Hepatocyte (in vitro differentiated cells): ENCODE data around the gene IRS2. TPM values are rescaled to one million over a fixed set of nuclear protein-coding genes. Genes with fewer than 3 reads are reported as not detected.

Source experiments
- DNase-seq: peaks from one replicate; pipeline ENCODE4 v3.0.0-alpha.2; 2016; ENCODE audit warnings: low spot score
- H2AFZ ChIP-seq: fragments of 200-600 bp; sonication (generic); 2 replicates; pipeline ENCODE4 v1.6.0; 2016; ENCODE audit warnings: antibody characterized with exemption, mild to moderate bottlenecking
- H3K27ac ChIP-seq: fragments of 200-600 bp; sonication (generic); 2 replicates; pipeline ENCODE4 v1.5.1; 2016; ENCODE audit warnings: mild to moderate bottlenecking
- H3K27me3 ChIP-seq: fragments of 200-600 bp; sonication (generic); 2 replicates; pipeline ENCODE4 v1.6.1; 2016
- H3K36me3 ChIP-seq: fragments of 200-600 bp; sonication (generic); replicated peaks from 2 replicates; pipeline ENCODE4 v1.5.1; 2016; ENCODE audit warnings: low read depth; ENCODE audit not compliant: insufficient read depth
- H3K4me1 ChIP-seq: fragments of 200-600 bp; sonication (generic); 2 replicates; pipeline ENCODE4 v1.5.1; 2016; ENCODE audit warnings: mild to moderate bottlenecking, moderate library complexity; ENCODE audit not compliant: insufficient read depth
- H3K4me2 ChIP-seq: fragments of 200-600 bp; sonication (generic); 2 replicates; pipeline ENCODE4 v1.6.0; 2016
- H3K4me3 ChIP-seq: fragments of 200-600 bp; sonication (generic); 2 replicates; pipeline ENCODE4 v1.5.1; 2016; ENCODE audit warnings: mild to moderate bottlenecking
- H3K79me2 ChIP-seq: fragments of 200-600 bp; sonication (generic); 2 replicates; pipeline ENCODE4 v1.6.0; 2017; ENCODE audit warnings: mild to moderate bottlenecking
- H3K9me2 ChIP-seq: fragments of 200-600 bp; sonication (generic); replicated peaks from 2 replicates; pipeline ENCODE4 v1.6.0; 2017; ENCODE audit warnings: mild to moderate bottlenecking; ENCODE audit not compliant: insufficient read depth
- H3K9me3 ChIP-seq: fragments of 200-600 bp; sonication (generic); 2 replicates; pipeline ENCODE4 v1.5.1; 2016; ENCODE audit warnings: low read depth, mild to moderate bottlenecking
- H4K20me1 ChIP-seq: fragments of 200-600 bp; sonication (generic); 2 replicates; pipeline ENCODE4 v1.6.0; 2016; ENCODE audit warnings: mild to moderate bottlenecking; ENCODE audit not compliant: insufficient read depth, poor library complexity, severe bottlenecking
- EZH2 ChIP-seq: fragments of 200-600 bp; sonication (generic); IDR thresholded peaks from 2 replicates; pipeline ENCODE4 v1.6.1; 2016; ENCODE audit warnings: antibody characterized with exemption, mild to moderate bottlenecking, borderline replicate concordance
- EZH2phosphoT487 ChIP-seq: fragments of 200-600 bp; sonication (generic); IDR thresholded peaks from one replicate; pipeline ENCODE4 v1.6.1; 2018; ENCODE audit warnings: antibody characterized with exemption, mild to moderate bottlenecking, low read depth, moderate library complexity; ENCODE audit not compliant: unreplicated experiment, severe bottlenecking
- WGBS: methylation state at CpG from one replicate; pipeline ENCODE4 v1.1.6; 2016; ENCODE audit warnings: low lambda C conversion rate; ENCODE audit errors: missing lambda C conversion rate; 5-methylcytosine and 5-hydroxymethylcytosine counted together
- polyA plus RNA-seq: library from polyadenylated mRNA; unstranded; fragments of >200 nt; fragmentation: Nextera tagmentation; extraction: Ambion mirVana; gene quantifications from 2 replicates; pipeline ENCODE4 v1.2.1, GENCODE V29; 2016
- total RNA-seq: library from RNA; depleted of rRNA; stranded (reverse); fragments of >200 nt; gene quantifications from 2 replicates; pipeline ENCODE4 v1.2.3, GENCODE V29; 2014
- TF ChIP-seq, protein P1 (sequence below): fragments of 200-600 bp; sonication (generic); IDR thresholded peaks from 2 replicates; pipeline ENCODE4 v1.5.1; 2016; ENCODE audit warnings: antibody characterized with exemption, mild to moderate bottlenecking; ENCODE audit not compliant: poor library complexity

IRS2 gene
- total and polyA plus RNA-seq, 2 experiments from 2014 or later: 19.4 to 26.4 TPM

DNA sequence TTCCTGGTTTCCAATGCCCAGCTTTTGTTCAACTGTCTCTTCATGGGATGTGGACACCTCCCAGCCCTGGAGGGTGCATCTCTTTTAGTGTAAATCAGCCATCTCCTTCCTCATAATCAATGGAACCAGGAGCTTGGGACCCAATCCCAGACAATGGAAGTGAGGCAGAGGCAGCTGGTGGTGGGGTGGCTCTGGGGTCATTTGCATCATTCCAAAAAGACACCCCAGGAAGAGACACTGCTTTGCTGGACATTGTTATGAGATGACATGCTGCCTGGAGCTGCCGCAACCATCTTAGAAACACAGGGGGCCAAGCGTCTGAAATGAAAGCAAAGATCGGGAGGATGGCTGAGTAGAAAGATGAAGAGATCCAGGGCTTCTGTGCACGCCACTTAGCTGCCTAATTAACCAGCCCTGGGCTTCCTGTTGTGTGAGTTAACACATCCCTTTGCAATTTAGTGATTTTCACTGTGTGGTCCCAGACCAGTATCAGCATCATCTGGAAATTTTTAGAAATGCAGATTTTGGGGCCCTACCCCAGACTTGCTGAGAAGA lies 36.1 kb downstream of the IRS2 start:
- TF ChIP-seq EZH2phosphoT487: no peak
- no peak for TF ChIP-seq EZH2
- TF ChIP-seq, protein P1, sequence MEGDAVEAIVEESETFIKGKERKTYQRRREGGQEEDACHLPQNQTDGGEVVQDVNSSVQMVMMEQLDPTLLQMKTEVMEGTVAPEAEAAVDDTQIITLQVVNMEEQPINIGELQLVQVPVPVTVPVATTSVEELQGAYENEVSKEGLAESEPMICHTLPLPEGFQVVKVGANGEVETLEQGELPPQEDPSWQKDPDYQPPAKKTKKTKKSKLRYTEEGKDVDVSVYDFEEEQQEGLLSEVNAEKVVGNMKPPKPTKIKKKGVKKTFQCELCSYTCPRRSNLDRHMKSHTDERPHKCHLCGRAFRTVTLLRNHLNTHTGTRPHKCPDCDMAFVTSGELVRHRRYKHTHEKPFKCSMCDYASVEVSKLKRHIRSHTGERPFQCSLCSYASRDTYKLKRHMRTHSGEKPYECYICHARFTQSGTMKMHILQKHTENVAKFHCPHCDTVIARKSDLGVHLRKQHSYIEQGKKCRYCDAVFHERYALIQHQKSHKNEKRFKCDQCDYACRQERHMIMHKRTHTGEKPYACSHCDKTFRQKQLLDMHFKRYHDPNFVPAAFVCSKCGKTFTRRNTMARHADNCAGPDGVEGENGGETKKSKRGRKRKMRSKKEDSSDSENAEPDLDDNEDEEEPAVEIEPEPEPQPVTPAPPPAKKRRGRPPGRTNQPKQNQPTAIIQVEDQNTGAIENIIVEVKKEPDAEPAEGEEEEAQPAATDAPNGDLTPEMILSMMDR: no peak
- Histone ChIP-seq H3K27me3 (no peaks in the 10 kb centered on the region), H4K20me1 (peaks cover under 1% of the 10 kb centered on the region), H3K36me3 (peaks cover 4% of the 10 kb centered on the region), H3K4me1 (no peaks in the 10 kb centered on the region), H3K4me3 (no peak overlapping the region), H3K79me2 (no peaks in the 10 kb centered on the region), H3K27ac (no peak overlapping the region), H2AFZ (no peak overlapping the region), H3K9me3 (no peaks in the 10 kb centered on the region), H3K9me2 (no peaks in the 10 kb centered on the region), H3K4me2 (no peak overlapping the region)
- WGBS: 78% methylated on average over 4 of the region's 4 CpGs
- no peak for DNase-seq

DNA sequence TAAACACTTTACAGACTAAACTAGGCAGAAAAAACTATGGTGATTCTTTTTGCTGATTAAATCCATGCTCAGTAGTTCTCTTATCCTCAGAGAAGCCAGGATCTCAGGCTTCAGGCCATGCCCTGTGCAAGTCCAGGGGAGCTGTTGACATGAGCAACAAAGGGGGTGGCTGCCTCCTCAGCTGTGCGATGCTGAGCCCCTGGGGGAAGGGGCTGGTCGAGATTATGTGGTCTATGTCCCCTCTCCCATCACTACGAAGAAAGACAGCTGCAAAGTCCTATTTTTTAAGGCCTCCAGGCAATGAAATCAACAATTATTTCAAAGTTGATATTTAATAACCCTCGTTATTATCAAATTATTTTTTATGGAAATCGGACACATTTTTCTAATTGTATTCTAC lies 37.0 kb downstream of the IRS2 start:
- no peaks in the 10 kb centered on the region for H3K9me3 ChIP-seq

GRCh38 chr13:109748677-109749076 lies 37.7 kb downstream of the IRS2 start:
- Histone ChIP-seq H3K4me1 (peaks cover 10% of the 10 kb centered on the region), H4K20me1 (no peaks in the 10 kb centered on the region), H3K36me3 (peaks cover 4% of the 10 kb centered on the region), H3K27ac (no peak overlapping the region), H2AFZ (no peak overlapping the region), H3K27me3 (no peaks in the 10 kb centered on the region), H3K4me3 (no peak overlapping the region), H3K9me3 (no peaks in the 10 kb centered on the region), H3K9me2 (no peaks in the 10 kb centered on the region), H3K4me2 (no peak overlapping the region), H3K79me2 (no peaks in the 10 kb centered on the region)
- DNase-seq: no peak
- WGBS: 48% methylated on average over 2 of the region's 2 CpGs
- TF ChIP-seq EZH2: no peak

More for the DNA sequence above, 37.0 kb downstream of the IRS2 start:
- Histone ChIP-seq H3K79me2 (no peaks in the 10 kb centered on the region), H4K20me1 (no peaks in the 10 kb centered on the region), H3K27ac (no peak overlapping the region), H3K9me2 (no peaks in the 10 kb centered on the region), H3K36me3 (peaks cover 4% of the 10 kb centered on the region), H3K27me3 (no peaks in the 10 kb centered on the region), H2AFZ (no peak overlapping the region), H3K4me2 (no peak overlapping the region), H3K4me1 (peaks cover 4% of the 10 kb centered on the region), H3K4me3 (no peak overlapping the region)
- no peak for TF ChIP-seq EZH2
- TF ChIP-seq, protein P1: no peak
- TF ChIP-seq EZH2phosphoT487: no peak
- 82% methylated on average over 5 of the region's 5 CpGs for WGBS
- DNase-seq: no peak

DNA sequence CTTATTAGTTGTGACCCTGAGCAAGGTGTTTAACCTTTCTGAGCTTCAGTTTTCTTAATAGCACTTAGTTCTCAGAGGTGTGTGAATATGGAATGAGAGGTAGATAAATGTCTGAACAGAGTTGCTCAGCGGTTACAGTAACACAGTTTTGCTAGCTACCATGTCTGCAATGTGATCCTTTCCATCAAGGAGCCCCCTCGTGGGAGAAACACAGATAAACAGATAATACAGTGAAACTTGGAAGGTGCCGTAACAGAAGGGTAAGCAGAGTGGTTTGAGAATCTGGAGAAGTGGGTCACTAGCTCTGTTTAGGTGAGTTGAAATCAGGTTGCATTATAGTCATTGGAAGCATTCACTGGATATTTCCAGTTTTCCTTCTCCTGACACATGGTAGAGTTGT lies 38.9 kb downstream of the IRS2 start:
- Histone ChIP-seq H3K27ac (no peak overlapping the region), H2AFZ (no peak overlapping the region), H3K4me2 (no peak overlapping the region), H3K4me1 (peaks cover 10% of the 10 kb centered on the region), H3K36me3 (no peaks in the 10 kb centered on the region), H3K9me2 (no peaks in the 10 kb centered on the region), H3K9me3 (no peaks in the 10 kb centered on the region), H3K79me2 (no peaks in the 10 kb centered on the region), H4K20me1 (no peaks in the 10 kb centered on the region), H3K27me3 (no peaks in the 10 kb centered on the region), H3K4me3 (no peak overlapping the region)
- DNase-seq: no peak
- TF ChIP-seq EZH2 (no peak), EZH2phosphoT487 (no peak)
- 68% methylated on average over 3 of the region's 3 CpGs for WGBS
